T-helper 1 cell treated with Interleukin-12 subunit alpha and Interleukin-12 subunit beta and Interleukin-4 antibody, amounts not matched to agents 30 μg/mL and 1 μg/mL, for 36 hours (primary cell): ENCODE results near the gene PRMT2.

Experiments used
- H3K27ac Mint-ChIP-seq: one replicate; pipeline ENCODE4 v1.8.0; 2021; ENCODE audit warnings: mild to moderate bottlenecking, mixed read lengths
- H3K27me3 Mint-ChIP-seq: one replicate; pipeline ENCODE4 v1.8.0; 2021; ENCODE audit warnings: low read depth, mixed read lengths
- H3K36me3 Mint-ChIP-seq: one replicate; pipeline ENCODE4 v1.8.0; 2021; ENCODE audit warnings: low read depth, mixed read lengths
- H3K4me1 Mint-ChIP-seq: one replicate; pipeline ENCODE4 v1.8.0; 2021; ENCODE audit warnings: low read depth, mixed read lengths
- H3K4me3 Mint-ChIP-seq: one replicate; pipeline ENCODE4 v1.8.0; 2021; ENCODE audit warnings: mild to moderate bottlenecking, moderate library complexity, mixed read lengths
- H3K9me3 Mint-ChIP-seq: one replicate; pipeline ENCODE4 v1.8.0; 2021; ENCODE audit warnings: mixed read lengths

Gene PRMT2

DNA sequence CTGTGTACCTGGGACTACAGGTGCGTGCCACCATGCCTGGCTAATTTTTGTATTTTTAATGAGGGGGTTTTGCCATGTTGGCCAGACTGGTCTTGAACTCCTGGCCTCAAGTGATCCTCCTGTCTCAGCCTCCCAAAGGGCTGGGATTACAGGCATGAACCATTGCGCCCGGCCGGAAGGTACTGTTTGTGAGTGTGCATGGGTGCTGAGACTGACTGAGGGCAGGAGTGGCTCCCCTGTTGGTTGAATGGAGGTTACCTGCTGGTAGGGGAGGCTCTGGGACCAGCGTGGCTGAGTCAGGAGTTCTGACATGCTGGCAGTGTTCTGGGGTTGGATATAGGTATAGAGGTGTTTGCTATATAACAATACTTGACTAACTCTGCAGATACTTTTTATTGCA, 10.4 kb downstream of the PRMT2 start:
- H3K9me3 Mint-ChIP-seq = no peaks in the 10 kb centered on the region
- no peak overlapping the region for H3K4me3 Mint-ChIP-seq
- H3K27me3 Mint-ChIP-seq = no peaks in the 10 kb centered on the region
- peaks cover 8% of the 10 kb centered on the region for H3K4me1 Mint-ChIP-seq
- H3K27ac Mint-ChIP-seq = no peak overlapping the region
- H3K36me3 Mint-ChIP-seq = peaks cover 70% of the 10 kb centered on the region

GRCh38 chr21:46646541-46647154, 11.2 kb downstream of the PRMT2 start:
- no peak overlapping the region for H3K27ac Mint-ChIP-seq

DNA sequence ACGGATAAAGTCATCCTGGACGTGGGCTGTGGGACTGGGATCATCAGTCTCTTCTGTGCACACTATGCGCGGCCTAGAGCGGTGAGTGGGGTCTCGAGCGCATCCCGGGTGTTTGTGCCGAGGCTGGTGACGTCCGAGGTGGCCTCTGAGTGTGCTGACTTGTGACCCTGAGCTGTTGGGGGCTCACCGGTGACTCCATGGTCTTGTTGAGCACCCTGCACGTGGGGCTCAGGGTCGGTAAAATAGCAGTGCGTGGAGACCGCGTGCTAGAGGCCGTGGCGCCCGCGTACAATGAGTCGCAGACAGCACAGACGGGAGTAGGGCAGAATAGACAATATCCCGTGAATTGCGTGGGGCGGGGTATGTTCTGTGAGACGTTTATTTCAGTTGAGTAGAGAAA, 13.1 kb downstream of the PRMT2 start:
- peaks cover 81% of the 10 kb centered on the region for H3K36me3 Mint-ChIP-seq
- H3K4me1 Mint-ChIP-seq = peaks cover 6% of the 10 kb centered on the region
- H3K27me3 Mint-ChIP-seq = no peaks in the 10 kb centered on the region
- H3K27ac Mint-ChIP-seq = no peak overlapping the region
- H3K9me3 Mint-ChIP-seq = peaks cover 3% of the 10 kb centered on the region
- H3K4me3 Mint-ChIP-seq = no peak overlapping the region

More at GRCh38 chr21:46646541-46647154, 11.2 kb downstream of the PRMT2 start:
- H3K9me3 Mint-ChIP-seq = no peaks in the 10 kb centered on the region
- no peak overlapping the region for H3K4me3 Mint-ChIP-seq
- H3K27me3 Mint-ChIP-seq = no peaks in the 10 kb centered on the region
- peaks cover 70% of the 10 kb centered on the region for H3K36me3 Mint-ChIP-seq
- peaks cover 4% of the 10 kb centered on the region for H3K4me1 Mint-ChIP-seq

- no peaks in the 10 kb centered on the region for H3K27me3 Mint-ChIP-seq
- H3K9me3 Mint-ChIP-seq = peaks cover 11% of the 10 kb centered on the region
- peaks cover 6% of the 10 kb centered on the region for H3K4me1 Mint-ChIP-seq
- peaks cover 83% of the 10 kb centered on the region for H3K36me3 Mint-ChIP-seq
- no peak overlapping the region for H3K27ac Mint-ChIP-seq
- H3K4me3 Mint-ChIP-seq = no peak overlapping the region
Observed at GRCh38 chr21:46649356-46649755, 13.9 kb downstream of the PRMT2 start.

GRCh38 chr21:46650476-46651098, 15.1 kb downstream of the PRMT2 start:
- H3K4me1 Mint-ChIP-seq = peaks cover 6% of the 10 kb centered on the region
- peaks cover 23% of the 10 kb centered on the region for H3K9me3 Mint-ChIP-seq
- no peak overlapping the region for H3K4me3 Mint-ChIP-seq
- no peak overlapping the region for H3K27ac Mint-ChIP-seq
- peaks cover 89% of the 10 kb centered on the region for H3K36me3 Mint-ChIP-seq
- H3K27me3 Mint-ChIP-seq = no peaks in the 10 kb centered on the region

DNA sequence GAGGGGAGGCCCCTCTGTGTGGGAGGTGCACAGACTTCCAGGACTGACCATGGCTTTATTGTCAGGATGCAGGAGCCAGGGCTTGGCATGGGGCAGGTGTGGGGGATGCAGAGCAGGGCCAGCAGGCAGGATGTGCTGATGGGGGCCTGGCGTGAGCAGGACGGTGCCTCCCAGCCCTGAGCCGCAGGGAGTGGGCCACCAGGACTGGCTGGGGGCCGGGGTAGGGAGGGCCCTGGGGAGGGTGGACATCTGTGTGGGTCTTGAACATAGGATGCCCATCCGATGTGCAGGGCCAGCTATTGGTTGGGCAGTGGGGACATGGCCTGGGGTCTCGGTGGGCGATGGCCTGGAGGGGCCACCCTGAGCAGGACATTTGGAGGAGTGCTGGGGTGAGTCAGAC, 15.6 kb downstream of the PRMT2 start:
- H3K4me3 Mint-ChIP-seq = no peak overlapping the region
- H3K36me3 Mint-ChIP-seq = peaks cover 89% of the 10 kb centered on the region
- H3K9me3 Mint-ChIP-seq = peaks cover 27% of the 10 kb centered on the region
- H3K27ac Mint-ChIP-seq = no peak overlapping the region
- peaks cover 6% of the 10 kb centered on the region for H3K4me1 Mint-ChIP-seq
- no peaks in the 10 kb centered on the region for H3K27me3 Mint-ChIP-seq

DNA sequence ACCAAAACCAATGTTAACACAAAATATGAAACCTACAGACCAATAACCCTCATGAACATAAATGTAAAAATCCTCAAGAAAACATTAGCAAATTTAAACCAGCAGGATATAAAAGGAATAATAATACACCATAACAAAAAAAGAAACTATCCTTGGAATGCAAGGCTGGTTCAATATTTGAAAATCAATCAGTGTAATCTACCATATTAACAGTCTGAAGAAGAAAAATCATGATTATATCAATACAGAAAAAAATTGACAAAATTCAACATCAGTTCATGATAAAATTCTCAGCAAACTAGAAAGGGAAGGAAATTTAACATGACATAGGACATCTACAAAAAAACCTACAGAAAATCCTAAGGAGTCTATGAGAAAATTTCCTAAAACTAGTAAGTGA, 19.8 kb downstream of the PRMT2 start:
- Mint-ChIP-seq H3K4me3 (no peak overlapping the region), H3K27ac (no peak overlapping the region), H3K36me3 (peaks cover 71% of the 10 kb centered on the region), H3K9me3 (peaks cover 31% of the 10 kb centered on the region), H3K27me3 (no peaks in the 10 kb centered on the region), H3K4me1 (peaks cover 2% of the 10 kb centered on the region)

DNA sequence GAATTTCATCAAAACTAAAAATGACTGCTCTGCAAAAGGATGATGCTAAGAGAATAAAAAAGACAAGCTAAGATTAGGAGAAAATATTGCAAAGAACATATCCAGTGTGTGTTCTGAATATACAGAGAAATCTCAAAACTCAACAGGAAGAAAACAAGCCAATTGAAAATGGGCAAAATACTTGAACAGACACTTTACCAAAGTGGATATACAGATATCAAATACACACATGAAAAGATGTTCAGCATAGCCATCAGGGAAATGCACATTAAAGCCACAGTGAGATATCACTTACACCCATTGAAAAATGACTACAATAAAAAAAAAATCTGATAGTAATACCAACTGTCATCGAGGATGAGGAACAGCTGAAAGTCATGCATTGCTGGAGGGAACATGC, 21.3 kb downstream of the PRMT2 start:
- Mint-ChIP-seq H3K27ac (no peak overlapping the region), H3K4me1 (peaks cover 4% of the 10 kb centered on the region), H3K36me3 (peaks cover 58% of the 10 kb centered on the region), H3K9me3 (peaks cover 31% of the 10 kb centered on the region), H3K27me3 (no peaks in the 10 kb centered on the region), H3K4me3 (no peak overlapping the region)

DNA sequence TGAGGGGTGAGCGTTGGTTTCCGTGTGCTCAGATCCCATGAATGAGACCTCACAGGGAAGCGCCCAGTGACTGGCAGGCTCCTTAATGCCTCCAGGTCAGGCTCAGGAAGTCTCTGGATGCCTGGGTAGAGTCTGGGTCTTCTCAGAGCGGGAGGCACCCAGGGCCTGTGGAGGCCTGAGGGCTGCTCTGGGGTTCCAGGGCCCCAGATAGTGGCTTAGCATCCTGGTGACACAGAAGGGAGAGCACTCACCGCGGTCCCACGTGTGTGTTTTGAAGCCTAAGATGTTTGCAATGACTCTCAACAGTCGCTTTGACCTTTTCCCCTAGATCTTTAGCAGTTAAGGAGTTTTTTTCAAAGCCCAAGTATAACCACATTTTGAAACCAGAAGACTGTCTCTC, 25.0 kb downstream of the PRMT2 start:
- peaks cover 8% of the 10 kb centered on the region for H3K9me3 Mint-ChIP-seq
- peaks cover 5% of the 10 kb centered on the region for H3K4me1 Mint-ChIP-seq
- no peak overlapping the region for H3K27ac Mint-ChIP-seq
- H3K4me3 Mint-ChIP-seq = no peak overlapping the region
- H3K36me3 Mint-ChIP-seq = peaks cover 27% of the 10 kb centered on the region
- no peaks in the 10 kb centered on the region for H3K27me3 Mint-ChIP-seq

DNA sequence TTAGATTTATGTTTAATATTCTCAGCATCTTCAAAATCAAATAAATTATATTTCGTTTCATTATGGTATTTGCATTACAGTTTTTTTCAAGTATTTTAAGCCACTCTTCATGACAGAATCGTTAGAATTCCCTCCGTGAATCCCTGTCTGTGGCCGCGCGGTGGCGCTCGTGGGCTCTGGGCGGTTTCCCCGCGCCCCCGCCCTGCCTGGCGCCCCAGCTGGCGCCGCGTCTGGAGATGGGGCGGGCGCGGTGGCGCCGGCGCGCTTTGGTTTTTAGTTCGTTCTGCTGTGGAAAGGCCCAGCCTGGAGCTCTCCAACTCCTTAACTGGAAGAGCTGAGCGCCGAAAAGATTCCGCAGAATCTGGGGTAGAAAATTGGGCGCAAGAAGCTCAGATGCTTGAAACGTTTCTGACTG, 25.7 kb downstream of the PRMT2 start:
- Mint-ChIP-seq H3K4me1 (peaks cover 7% of the 10 kb centered on the region), H3K9me3 (peaks cover 3% of the 10 kb centered on the region), H3K27ac (no peak overlapping the region), H3K27me3 (no peaks in the 10 kb centered on the region), H3K4me3 (no peak overlapping the region), H3K36me3 (peaks cover 24% of the 10 kb centered on the region)

GRCh38 chr21:46661642-46662366, 26.3 kb downstream of the PRMT2 start:
- Mint-ChIP-seq H3K27ac (no peak overlapping the region), H3K9me3 (no peaks in the 10 kb centered on the region), H3K27me3 (no peaks in the 10 kb centered on the region), H3K4me3 (no peak overlapping the region), H3K36me3 (peaks cover 18% of the 10 kb centered on the region), H3K4me1 (peaks cover 7% of the 10 kb centered on the region)

GRCh38 chr21:46662367-46662654, 26.8 kb downstream of the PRMT2 start:
- Mint-ChIP-seq H3K9me3 (no peaks in the 10 kb centered on the region), H3K27me3 (no peaks in the 10 kb centered on the region)

DNA sequence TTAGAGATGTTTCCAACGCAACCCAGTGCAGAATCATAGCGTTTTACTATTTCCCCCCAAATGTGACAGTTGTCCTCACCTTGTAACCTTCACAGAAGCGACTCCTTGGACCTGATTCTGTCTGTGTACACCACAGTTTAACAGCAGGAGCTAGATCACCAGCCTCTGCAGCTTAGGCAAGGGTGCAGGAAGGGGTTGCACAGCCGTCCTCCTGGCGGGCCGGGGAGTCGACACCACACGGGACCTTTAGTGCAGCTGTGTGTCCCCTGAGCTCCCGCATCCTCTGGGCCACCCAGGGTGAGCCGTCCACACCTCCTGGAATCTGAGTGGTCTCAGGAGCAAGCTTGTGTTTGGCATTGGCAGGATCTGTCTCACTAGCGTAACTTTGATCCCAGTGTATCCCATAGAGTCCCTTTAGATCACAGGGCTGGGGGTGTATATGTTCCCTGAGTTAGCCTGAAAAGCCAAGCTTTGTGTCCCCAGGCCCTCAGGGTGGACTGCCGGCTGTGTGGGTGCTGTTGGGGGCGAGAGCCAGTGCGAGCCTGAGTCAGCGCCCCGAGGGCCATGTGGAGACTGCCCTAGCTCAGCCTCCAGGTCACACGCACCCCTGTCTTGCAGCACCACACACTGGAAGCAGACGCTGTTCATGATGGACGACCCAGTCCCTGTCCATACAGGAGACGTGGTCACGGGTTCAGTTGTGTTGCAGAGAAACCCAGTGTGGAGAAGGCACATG, 27.5 kb downstream of the PRMT2 start:
- H3K36me3 Mint-ChIP-seq = peaks cover 10% of the 10 kb centered on the region
- no peaks in the 10 kb centered on the region for H3K9me3 Mint-ChIP-seq
- H3K27me3 Mint-ChIP-seq = peaks cover under 1% of the 10 kb centered on the region
- H3K27ac Mint-ChIP-seq = no peak overlapping the region
- peaks cover 7% of the 10 kb centered on the region for H3K4me1 Mint-ChIP-seq
- no peak overlapping the region for H3K4me3 Mint-ChIP-seq

More at GRCh38 chr21:46662367-46662654, 26.8 kb downstream of the PRMT2 start:
- Mint-ChIP-seq H3K4me3 (no peak overlapping the region), H3K4me1 (peaks cover 7% of the 10 kb centered on the region), H3K27ac (no peak overlapping the region), H3K36me3 (peaks cover 13% of the 10 kb centered on the region)

- Mint-ChIP-seq H3K36me3 (peaks cover 10% of the 10 kb centered on the region), H3K4me3 (no peak overlapping the region), H3K27ac (no peak overlapping the region), H3K27me3 (peaks cover 5% of the 10 kb centered on the region), H3K4me1 (peaks cover 8% of the 10 kb centered on the region), H3K9me3 (no peaks in the 10 kb centered on the region)
Observed at GRCh38 chr21:46663754-46664153, 28.3 kb downstream of the PRMT2 start.
